ENCODE data around the gene S100A14.
"Not testable (repeated sequence)": the region's sequence is repeated elsewhere in the genome, so short reads cannot be mapped to it uniquely, and the experiment has no call there.

Gene S100A14

DNA sequence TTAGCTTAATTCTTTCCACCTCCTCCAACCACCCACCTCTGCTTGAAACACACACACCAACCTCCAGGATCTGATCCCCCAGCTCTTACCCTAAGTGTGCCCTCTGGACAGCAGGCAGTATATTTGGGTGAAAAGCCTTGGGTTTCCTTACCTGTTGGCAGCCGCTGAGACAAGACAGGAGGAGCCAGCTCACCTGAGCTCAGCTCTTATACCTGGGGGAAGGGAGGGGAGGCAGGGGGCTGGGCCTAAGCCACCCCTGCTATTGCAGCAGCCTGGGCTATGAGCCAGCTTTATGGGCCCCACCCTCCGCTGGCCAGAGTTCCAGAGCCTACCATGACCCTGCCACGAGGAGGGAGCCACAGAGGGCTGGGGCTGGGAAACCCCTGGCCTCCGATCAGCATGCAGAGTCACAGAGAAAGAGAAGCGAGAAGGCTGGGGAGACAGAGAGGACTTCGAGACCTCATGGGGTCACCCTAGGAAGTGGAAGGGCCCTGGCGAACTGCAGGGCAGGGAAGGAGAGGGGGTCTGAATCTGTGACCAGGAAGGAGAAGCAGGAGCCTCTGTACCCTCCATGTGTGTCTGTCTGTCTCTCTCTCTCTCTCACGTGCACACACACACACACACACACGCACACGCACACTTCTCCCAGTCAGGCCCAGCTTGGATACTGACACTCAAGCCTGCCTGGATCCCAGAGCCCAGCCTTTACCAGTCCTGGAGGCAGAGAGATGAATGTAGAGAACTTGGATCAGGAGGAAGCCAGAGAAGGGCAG lies at the start of gene S100A14:
S100A14 (minus strand) TSS at position 182 of the 773 bp plus-strand sequence. CDS start 467 bp downstream, outside the sequence.
- peak; percentile 78 for DNase-seq

- DNase-seq = no peak
Observed at GRCh38 chr1:153663211-153663610, 47.1 kb upstream of the S100A14 start.

- no peak for DNase-seq
Observed at GRCh38 chr1:153662269-153662668, 46.1 kb upstream of the S100A14 start.

DNA sequence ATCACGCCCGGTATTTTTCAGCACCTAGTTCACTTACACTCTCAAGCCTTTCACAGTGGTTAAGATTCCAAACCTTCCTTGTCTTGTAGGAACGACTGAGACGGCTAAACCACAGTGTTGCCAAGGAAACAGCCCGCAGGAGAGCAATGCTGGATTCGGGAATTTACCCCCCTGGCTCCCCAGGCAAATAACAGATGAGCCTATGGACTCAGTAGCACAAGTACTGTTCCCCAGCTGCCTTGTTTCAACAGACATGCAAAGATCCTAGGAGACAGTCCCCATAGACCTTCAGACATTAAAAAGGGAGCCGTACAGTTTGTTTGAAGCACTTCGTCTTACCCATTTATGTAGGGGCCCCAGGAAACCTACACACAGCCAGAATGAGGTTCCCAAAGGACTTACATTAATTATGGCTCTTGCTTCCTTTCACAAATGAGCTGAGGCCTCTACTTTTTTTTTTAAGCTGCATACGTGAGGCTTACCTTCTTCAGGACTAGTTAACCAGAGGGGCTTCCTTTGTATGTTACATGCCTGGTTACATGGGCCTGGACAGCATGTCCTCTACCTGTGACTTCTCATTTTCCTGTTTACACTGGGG lies 45.1 kb upstream of the S100A14 start:
- DNase-seq = no peak

GRCh38 chr1:153659656-153660055 lies 43.5 kb upstream of the S100A14 start:
- no peak for DNase-seq

DNA sequence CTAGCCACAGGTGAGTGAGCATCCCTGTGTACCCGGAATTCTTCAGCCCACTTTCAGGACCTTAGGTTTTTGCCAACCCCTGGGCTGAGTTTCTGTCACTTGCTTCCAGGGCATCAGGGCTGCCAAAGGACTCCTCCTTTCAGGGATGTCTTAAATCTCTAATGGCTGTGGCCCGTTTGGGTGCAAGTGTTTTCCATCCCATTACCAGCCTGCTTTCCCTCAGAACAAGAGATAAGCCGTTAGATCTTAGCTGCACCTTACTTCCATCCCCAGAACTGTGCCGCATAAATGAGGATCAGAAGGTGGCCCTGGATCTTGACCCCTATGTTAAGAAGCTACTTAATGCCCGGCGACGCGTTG lies 43.0 kb upstream of the S100A14 start:
- no peak for DNase-seq

- DNase-seq = peak; percentile 67
Observed at GRCh38 chr1:153658400-153659174, 42.5 kb upstream of the S100A14 start, which contains the start of gene SNAPIN. SNAPIN (plus strand) TSS chr1:153658703; CDS start chr1:153658744, 41 bp downstream.

DNA sequence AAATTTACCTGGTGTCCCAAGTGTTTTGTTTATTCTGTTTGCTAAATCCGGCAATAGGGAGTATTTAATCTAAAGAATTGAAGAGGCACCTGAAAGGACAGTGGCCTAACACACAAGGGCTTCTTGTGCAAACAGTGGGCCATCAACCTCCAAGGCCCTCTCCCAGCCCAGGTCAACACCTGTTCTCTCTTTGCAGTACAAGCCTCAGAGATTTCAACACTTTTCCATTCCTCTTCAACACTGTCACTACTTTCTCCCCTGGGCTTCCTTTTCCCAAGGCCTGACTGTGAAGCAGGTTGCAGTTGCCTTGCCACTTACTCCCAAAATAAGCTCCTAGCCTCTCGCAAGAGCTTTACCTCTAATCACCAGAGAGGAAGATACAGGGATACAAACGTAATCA lies 39.2 kb upstream of the S100A14 start:
- DNase-seq = peak; percentile 36

DNA sequence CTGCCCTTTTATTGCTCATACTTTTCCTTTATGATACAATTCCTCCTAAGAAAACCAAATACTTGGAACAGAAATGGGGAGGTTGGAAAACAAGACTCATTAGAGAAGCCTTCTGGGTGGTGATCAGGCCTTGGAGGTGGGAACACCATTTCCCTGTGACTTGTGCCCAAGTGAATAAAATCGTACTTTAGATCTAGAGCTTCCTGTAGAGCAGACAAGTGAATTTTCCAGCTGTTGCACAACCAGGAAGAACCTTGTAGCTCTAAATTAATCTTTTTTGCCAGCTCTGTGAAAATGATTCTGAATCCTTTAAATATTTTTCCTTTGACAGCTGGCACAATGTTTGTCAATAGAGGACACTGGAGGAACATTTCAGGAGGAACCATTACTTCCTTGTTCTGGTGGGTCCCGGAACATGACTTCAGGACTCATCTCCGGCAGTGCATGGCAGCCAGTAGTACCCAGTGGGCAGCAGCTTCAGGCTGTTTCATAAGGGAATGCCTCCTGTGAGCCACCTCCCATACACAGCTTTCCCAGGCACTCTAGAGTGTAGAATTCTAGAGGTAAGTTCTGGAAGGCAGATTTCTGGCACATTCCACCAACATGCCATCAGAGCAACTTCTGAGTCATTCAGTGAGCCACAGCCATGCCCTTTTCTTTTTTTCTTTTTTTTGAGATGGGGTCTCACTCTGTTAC lies 36.8 kb upstream of the S100A14 start:
- DNase-seq = peak; percentile 18

- DNase-seq = no peak
Observed at GRCh38 chr1:153651771-153652170, 35.6 kb upstream of the S100A14 start.

DNA sequence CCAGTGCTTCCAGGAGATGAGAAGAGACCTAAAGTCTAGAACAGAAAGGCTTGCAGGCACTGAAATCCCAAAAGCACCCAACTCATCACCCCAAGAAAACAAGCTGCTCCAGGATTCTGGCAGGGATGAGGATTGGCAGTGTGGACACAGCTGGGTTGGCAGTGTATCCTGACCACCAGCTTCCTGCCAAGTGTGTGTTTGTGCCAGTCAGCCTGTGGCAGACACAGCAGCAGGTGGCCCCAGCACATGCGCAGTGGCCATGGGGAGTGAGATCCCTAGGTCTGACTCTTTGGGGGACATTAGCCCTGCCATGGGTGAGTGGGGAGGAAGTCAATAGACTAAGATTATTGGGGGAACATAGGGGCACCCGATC lies 33.7 kb upstream of the S100A14 start:
- peak; percentile 94 for DNase-seq

GRCh38 chr1:153649137-153649862 lies 33.2 kb upstream of the S100A14 start:
- DNase-seq = peak; percentile 66

DNA sequence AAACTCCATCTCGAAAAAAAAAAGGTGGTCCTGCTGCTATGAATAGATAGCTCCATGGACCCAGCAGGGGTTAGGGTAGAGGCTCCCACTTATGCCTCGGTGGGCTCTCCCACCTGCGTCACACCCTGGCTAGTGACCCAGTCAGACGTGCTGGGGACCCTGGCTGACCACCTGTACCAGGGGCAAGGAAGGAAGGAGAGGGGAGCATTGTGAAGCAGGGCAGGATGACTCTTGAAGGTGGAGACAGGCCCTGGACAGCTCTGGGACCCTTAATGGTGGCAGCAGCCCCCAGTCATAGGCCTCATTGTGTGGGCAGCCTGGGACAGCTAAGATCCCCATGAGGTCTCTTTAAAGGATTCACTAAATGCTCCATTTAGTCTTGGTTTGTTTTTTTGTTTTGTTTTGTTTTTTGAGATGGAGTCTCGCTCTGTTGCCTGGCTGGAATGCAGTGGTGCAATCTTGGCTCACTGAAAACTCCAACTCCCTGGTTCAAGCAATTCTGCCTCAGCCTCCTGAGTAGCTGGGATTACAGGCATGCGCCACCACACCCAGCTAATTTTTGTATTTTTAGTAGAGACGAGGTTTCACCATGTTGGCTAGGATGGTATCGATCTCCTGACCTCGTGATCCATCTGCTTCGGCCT lies 32.0 kb upstream of the S100A14 start:
- no peak for DNase-seq

DNA sequence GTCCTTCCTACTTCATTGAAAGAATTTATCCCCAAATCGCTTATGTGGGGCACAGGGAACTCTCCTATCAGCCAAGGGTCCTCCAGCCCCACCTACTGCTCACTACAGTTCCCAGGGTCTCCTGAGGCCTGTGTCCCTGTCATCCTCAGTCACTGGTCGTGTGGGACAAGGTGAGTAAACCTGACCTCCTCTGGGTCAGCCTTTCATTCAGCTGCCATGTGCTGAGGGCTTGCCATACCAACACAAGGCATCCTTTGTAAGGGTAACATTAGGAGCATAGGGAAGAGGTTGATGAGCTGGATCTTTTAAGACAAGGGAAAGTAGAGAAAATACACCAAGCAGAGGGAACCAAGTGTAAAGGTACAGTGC lies 31.2 kb upstream of the S100A14 start:
- no peak for DNase-seq

GRCh38 chr1:153646672-153647345 lies 30.7 kb upstream of the S100A14 start:
- no peak for DNase-seq

GRCh38 chr1:153643816-153644215 lies 27.7 kb upstream of the S100A14 start:
- no peak for DNase-seq

DNA sequence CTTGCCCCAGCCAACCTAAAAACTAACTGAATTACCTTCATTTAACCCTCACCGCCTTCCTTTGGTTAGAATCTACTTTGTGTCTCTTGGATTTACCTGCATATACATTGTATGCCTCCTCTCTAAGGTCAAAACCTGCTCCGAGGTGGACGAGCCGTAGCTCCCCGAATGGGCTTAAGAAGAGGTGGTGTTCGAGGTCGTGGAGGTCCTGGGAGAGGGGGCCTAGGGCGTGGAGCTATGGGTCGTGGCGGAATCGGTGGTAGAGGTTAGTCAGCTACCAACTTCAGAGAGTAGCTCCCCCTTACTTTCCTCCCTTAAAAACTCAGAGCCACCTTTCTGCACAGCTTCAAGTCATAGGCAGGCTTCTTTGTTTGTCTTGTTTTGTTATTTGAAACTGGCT lies 27.0 kb upstream of the S100A14 start:
- no peak for DNase-seq

DNA sequence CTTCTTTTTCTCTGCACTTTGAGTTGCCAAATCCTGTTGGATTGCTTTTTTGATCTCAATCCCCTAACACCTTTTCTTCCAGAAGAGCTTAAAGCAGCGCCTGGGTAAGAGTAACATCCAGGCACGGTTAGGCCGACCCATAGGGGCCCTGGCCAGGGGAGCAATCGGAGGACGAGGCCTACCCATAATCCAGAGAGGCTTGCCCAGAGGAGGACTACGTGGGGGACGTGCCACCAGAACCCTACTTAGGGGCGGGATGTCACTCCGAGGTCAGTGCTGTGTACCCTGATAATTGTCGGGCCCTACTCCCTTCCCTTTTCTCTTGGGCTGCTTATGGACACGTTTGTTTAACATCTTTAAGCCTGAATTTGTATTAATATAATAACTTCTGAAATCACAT lies 26.0 kb upstream of the S100A14 start:
- DNase-seq = no peak

- no peak for DNase-seq
Observed at GRCh38 chr1:153640861-153641260, 24.7 kb upstream of the S100A14 start.

GRCh38 chr1:153640213-153640612 lies 24.1 kb upstream of the S100A14 start:
- DNase-seq = not testable (repeated sequence)

DNA sequence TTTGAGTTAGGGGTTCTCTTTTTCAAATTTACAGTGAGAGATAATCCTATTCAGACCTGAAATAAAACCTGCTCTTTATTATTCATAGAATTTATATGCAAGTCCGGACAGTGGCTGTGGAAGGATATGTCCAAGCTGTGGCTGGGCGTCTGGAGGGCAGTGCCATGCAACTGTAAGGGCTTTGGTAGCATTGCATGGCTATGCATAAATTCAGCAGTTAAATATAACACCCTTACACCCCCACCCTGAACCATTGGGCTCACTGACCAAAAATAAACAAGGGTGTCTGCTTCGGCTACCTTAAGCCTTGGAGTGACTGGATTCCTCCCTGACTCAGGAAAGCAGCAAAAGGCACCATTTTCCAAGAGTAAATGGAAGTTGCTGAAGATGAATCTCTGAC lies 23.2 kb upstream of the S100A14 start:
- DNase-seq = no peak

Measured in NCI-H2029 (cell line).